Hepatocyte (in vitro differentiated cells): Measurements from ENCODE around the gene SLC16A1.

ENCODE experiments used
- EZH2 ChIP-seq: fragments of 200-600 bp; sonication (generic); IDR thresholded peaks from 2 replicates; pipeline ENCODE4 v1.6.1; 2016; ENCODE audit warnings: antibody characterized with exemption, mild to moderate bottlenecking, borderline replicate concordance
- TF ChIP-seq, protein P1 (sequence below): fragments of 200-600 bp; sonication (generic); IDR thresholded peaks from 2 replicates; pipeline ENCODE4 v1.5.1; 2016; ENCODE audit warnings: antibody characterized with exemption, mild to moderate bottlenecking; ENCODE audit not compliant: poor library complexity

DNA sequence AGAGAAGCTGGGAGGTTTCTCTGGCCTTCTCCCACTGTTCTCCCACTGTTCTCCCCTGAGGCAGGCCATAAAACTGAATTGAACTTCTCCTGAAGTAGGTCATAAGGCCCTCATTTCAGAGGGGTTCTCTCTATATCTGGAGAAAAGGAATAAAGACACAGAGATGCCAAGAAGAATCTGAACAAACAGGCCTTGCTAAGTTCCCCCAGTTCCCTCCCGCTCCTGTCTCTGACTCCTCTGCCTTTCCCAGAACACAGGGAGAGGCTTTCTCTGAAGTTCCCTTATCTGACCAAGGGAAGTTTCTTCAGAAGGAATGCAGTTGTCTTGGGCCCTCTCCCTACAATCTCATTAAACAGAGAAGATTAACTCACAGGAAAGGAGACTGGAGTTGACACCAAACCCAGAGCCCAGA lies 83.4 kb downstream of the SLC16A1 start:
- TF ChIP-seq, protein P1, sequence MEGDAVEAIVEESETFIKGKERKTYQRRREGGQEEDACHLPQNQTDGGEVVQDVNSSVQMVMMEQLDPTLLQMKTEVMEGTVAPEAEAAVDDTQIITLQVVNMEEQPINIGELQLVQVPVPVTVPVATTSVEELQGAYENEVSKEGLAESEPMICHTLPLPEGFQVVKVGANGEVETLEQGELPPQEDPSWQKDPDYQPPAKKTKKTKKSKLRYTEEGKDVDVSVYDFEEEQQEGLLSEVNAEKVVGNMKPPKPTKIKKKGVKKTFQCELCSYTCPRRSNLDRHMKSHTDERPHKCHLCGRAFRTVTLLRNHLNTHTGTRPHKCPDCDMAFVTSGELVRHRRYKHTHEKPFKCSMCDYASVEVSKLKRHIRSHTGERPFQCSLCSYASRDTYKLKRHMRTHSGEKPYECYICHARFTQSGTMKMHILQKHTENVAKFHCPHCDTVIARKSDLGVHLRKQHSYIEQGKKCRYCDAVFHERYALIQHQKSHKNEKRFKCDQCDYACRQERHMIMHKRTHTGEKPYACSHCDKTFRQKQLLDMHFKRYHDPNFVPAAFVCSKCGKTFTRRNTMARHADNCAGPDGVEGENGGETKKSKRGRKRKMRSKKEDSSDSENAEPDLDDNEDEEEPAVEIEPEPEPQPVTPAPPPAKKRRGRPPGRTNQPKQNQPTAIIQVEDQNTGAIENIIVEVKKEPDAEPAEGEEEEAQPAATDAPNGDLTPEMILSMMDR, result no peak
- TF ChIP-seq EZH2, result no peak
